SH-SY5Y (cell line): ENCODE results near the gene GUCY2D.

ENCODE experiments used
- GATA2 ChIP-seq: IDR thresholded peaks from 2 replicates; pipeline ENCODE4 v1.6.1; 2011; ENCODE audit warnings: mild to moderate bottlenecking, low read depth, low read length
- GATA3 ChIP-seq: IDR thresholded peaks from 2 replicates; pipeline ENCODE4 v1.6.1; 2011; ENCODE audit warnings: low read depth, mild to moderate bottlenecking, low read length, moderate library complexity

DNA sequence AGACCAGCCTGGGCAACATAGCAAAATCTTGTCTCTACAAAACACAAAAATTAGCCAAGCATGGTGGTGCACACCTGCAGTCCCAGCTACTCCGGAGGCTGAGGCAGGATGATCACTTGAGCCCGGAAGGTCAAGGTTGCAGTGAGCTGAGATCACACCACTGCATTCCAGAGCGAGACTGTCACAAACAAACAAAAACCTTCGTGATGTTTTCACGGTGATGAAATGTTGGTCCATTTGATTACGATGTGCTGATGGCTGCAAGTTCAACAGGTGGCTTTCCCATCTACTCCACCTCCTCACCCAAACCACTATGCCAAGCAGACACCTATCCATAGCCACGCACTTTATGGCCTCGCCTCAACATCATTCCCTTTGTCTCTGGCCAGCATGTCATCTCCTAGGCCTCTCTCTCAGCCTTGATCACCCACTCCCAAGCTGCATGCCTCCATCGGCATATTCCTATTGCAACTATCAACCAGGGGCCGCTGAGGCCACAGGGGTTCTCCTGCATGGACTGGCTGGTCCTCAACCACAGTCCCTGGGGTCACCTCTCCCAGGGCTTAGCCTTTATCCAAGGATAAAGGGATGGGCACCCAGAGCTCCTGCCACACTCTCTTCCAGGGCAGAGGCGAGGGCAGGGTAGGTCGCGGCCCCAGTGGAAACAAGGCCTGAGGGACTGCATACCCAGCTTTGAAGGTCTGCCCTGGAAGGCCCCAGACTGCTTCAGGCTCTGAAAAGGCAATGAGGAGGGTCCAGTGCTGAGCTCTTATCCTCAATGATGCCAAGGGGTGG is 19.3 kb downstream of the GUCY2D start:
- no peak for TF ChIP-seq GATA3
- TF ChIP-seq GATA2, result no peak
